HCT116 (cell line): ENCODE measurements around the gene CTNNA1.

Experiments
- CEBPB ChIP-seq: IDR thresholded peaks from 2 replicates; pipeline ENCODE4 v1.6.1; 2012; ENCODE audit warnings: low read depth
- EGR1 ChIP-seq: IDR thresholded peaks from 2 replicates; pipeline ENCODE4 v1.6.1; 2012; ENCODE audit warnings: low read depth
- EZH2 ChIP-seq: fragments of 200-600 bp; sonication (generic); IDR thresholded peaks from 2 replicates; pipeline ENCODE4 v1.6.1; 2017; ENCODE audit warnings: antibody characterized with exemption, mixed run types
- EZH2phosphoT487 ChIP-seq: fragments of 200-600 bp; IDR thresholded peaks from 2 replicates; pipeline ENCODE4 v1.6.1; 2018; ENCODE audit warnings: antibody characterized with exemption, borderline replicate concordance
- FOSL1 ChIP-seq: IDR thresholded peaks from 2 replicates; pipeline ENCODE4 v1.6.1; 2012; ENCODE audit warnings: low read depth
- JUND ChIP-seq: IDR thresholded peaks from 2 replicates; pipeline ENCODE4 v1.6.1; 2012
- POLR2A ChIP-seq: IDR thresholded peaks from 2 replicates; pipeline ENCODE4 v1.7.0; 2011; ENCODE audit warnings: borderline replicate concordance; ENCODE audit not compliant: insufficient read depth, insufficient read length; ENCODE audit errors: extremely low read depth
- POLR2AphosphoS5 ChIP-seq: IDR thresholded peaks from 2 replicates; pipeline ENCODE4 v1.6.1; 2011; ENCODE audit warnings: mild to moderate bottlenecking, low read depth, low read length, moderate library complexity
- SIN3A ChIP-seq: IDR thresholded peaks from 2 replicates; pipeline ENCODE4 v1.6.1; 2012; ENCODE audit warnings: low read depth
- ZBTB33 ChIP-seq: IDR thresholded peaks from 2 replicates; pipeline ENCODE4 v1.6.1; 2011; ENCODE audit warnings: mild to moderate bottlenecking, low read length, moderate library complexity; ENCODE audit not compliant: insufficient replicate concordance; ENCODE audit errors: extremely low read depth
- TF ChIP-seq, protein P1 (sequence below), 3 experiments: fragments of 200-600 bp in 1 of 3; sonication (generic) in 1 of 3; IDR thresholded peaks in 2 of 3; conservative IDR thresholded peaks in 1 of 3; 2 replicates each; pipeline ENCODE4 v1.5.1; 2012 to 2017; ENCODE audit warnings: low read depth in 2 of 3, low read length in 2 of 3, antibody characterized with exemption in 1 of 3, borderline replicate concordance in 1 of 3, control low read depth in 1 of 3, mild to moderate bottlenecking in 1 of 3, mixed read lengths in 1 of 3, mixed run types in 1 of 3, moderate library complexity in 1 of 3; ENCODE audit not compliant: insufficient read depth in 1 of 3
- TF ChIP-seq, protein P2 (sequence below): IDR thresholded peaks from 2 replicates; pipeline ENCODE4 v1.6.1; 2012

GRCh38 chr5:138770977-138771376 is 17.8 kb downstream of the CTNNA1 start:
- TF ChIP-seq POLR2A (no peak), EGR1 (no peak), ZBTB33 (no peak), CEBPB (no peak), JUND (no peak), SIN3A (no peak), POLR2AphosphoS5 (no peak), FOSL1 (no peak), EZH2phosphoT487 (no peak), EZH2 (no peak)
- TF ChIP-seq, protein P1, sequence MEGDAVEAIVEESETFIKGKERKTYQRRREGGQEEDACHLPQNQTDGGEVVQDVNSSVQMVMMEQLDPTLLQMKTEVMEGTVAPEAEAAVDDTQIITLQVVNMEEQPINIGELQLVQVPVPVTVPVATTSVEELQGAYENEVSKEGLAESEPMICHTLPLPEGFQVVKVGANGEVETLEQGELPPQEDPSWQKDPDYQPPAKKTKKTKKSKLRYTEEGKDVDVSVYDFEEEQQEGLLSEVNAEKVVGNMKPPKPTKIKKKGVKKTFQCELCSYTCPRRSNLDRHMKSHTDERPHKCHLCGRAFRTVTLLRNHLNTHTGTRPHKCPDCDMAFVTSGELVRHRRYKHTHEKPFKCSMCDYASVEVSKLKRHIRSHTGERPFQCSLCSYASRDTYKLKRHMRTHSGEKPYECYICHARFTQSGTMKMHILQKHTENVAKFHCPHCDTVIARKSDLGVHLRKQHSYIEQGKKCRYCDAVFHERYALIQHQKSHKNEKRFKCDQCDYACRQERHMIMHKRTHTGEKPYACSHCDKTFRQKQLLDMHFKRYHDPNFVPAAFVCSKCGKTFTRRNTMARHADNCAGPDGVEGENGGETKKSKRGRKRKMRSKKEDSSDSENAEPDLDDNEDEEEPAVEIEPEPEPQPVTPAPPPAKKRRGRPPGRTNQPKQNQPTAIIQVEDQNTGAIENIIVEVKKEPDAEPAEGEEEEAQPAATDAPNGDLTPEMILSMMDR (IDR thresholded peaks at IDR 0.05 in 2 of 3, conservative IDR thresholded peaks at IDR 0.05 in 1 of 3; ENCODE audit: borderline replicate concordance in 1 of 3, insufficient read depth in 1 of 3, low read depth in 2 of 3, low read length in 2 of 3) = no peak
- TF ChIP-seq, protein P2, sequence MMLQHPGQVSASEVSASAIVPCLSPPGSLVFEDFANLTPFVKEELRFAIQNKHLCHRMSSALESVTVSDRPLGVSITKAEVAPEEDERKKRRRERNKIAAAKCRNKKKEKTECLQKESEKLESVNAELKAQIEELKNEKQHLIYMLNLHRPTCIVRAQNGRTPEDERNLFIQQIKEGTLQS = no peak
